ENCODE measurements around the gene SIRPD. TPM values are rescaled to one million over a fixed set of nuclear protein-coding genes. Genes with fewer than 3 reads are reported as not detected.

The SIRPD gene
- total RNA-seq, 4 donors from 2014 or later = not detected

- no peak overlapping the region for H3K27ac ChIP-seq
- in situ Hi-C loops (cut with MboI; ENCODE audit: low pct_ligation_motif_present in 1 of 4, low pct_unique_long_range_greater_than_20kb in 1 of 4, low sequenced_read_pairs in 3 of 4) = no loop called here
- intact Hi-C loops (cut with DNase I; ENCODE audit: low total_unique reads) = no loop called here
- TF ChIP-seq POLR2A (IDR thresholded peaks at IDR 0.05) (no peak), POLR2AphosphoS5 (IDR thresholded peaks at IDR 0.05) (no peak), EP300 (IDR thresholded peaks at IDR 0.05; ENCODE audit: low read depth) (no peak), CTCF (IDR thresholded peaks at IDR 0.05) (no peak)
- DNase-seq = no peak
- H3K36me3 ChIP-seq = no peaks in the 10 kb centered on the region
- no peaks in the 10 kb centered on the region for H3K4me1 ChIP-seq
- no peaks in the 10 kb centered on the region for H3K27me3 ChIP-seq
- no peaks in the 10 kb centered on the region for H3K9me3 ChIP-seq
- no peak overlapping the region for H3K4me3 ChIP-seq
Observed at GRCh38 chr20:1527923-1528322, 29.6 kb downstream of the SIRPD start.

GRCh38 chr20:1526896-1527295 is 30.6 kb downstream of the SIRPD start:
- Histone ChIP-seq H3K27ac (no peak overlapping the region), H3K36me3 (no peaks in the 10 kb centered on the region), H3K9me3 (no peaks in the 10 kb centered on the region), H3K27me3 (no peaks in the 10 kb centered on the region), H3K4me1 (no peaks in the 10 kb centered on the region), H3K4me3 (no peak overlapping the region)
- in situ Hi-C loops (cut with MboI; ENCODE audit: low pct_ligation_motif_present in 1 of 4, low pct_unique_long_range_greater_than_20kb in 1 of 4, low sequenced_read_pairs in 3 of 4) = no loop called here
- intact Hi-C loops (cut with DNase I; ENCODE audit: low total_unique reads) = no loop called here
- TF ChIP-seq POLR2A (IDR thresholded peaks at IDR 0.05) (no peak), CTCF (IDR thresholded peaks at IDR 0.05) (no peak), EP300 (IDR thresholded peaks at IDR 0.05; ENCODE audit: low read depth) (no peak), POLR2AphosphoS5 (IDR thresholded peaks at IDR 0.05) (no peak)
- no peak for DNase-seq

DNA sequence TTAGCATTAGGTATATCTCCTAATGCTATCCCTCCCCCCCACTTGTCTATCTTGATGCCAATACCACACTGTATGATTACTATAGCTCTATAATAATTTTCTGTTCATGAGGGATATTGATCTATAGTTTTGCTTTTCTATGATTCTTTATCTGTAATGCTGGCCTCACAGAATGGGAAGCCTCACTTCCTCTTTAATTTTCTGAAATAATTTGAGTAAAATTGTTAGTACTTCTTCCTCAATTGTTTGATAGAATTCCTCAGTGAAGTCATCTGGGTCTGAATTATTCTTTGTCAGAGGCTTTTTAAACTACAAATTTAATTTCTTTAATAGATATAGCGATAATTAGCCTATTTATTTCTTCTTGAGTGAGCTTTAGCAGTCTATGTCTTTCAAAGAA is 31.2 kb downstream of the SIRPD start:
- no peak overlapping the region for H3K27ac ChIP-seq
- H3K9me3 ChIP-seq = no peaks in the 10 kb centered on the region
- H3K36me3 ChIP-seq = no peaks in the 10 kb centered on the region
- intact Hi-C loops (cut with DNase I; ENCODE audit: low total_unique reads) = no loop called here
- 80 to 81% methylated on average over 1 of the region's 1 CpG for whole genome bisulfite sequencing, 2 donors (ENCODE audit: low coverage in 1 of 2)
- TF ChIP-seq EP300 (IDR thresholded peaks at IDR 0.05; ENCODE audit: low read depth) (no peak), POLR2A (IDR thresholded peaks at IDR 0.05) (no peak), POLR2AphosphoS5 (IDR thresholded peaks at IDR 0.05) (no peak), CTCF (IDR thresholded peaks at IDR 0.05) (no peak)
- in situ Hi-C loops (cut with MboI; ENCODE audit: low pct_ligation_motif_present in 1 of 4, low pct_unique_long_range_greater_than_20kb in 1 of 4, low sequenced_read_pairs in 3 of 4) = no loop called here
- no peaks in the 10 kb centered on the region for H3K27me3 ChIP-seq
- no peak overlapping the region for H3K4me3 ChIP-seq
- no peak for DNase-seq
- no peaks in the 10 kb centered on the region for H3K4me1 ChIP-seq

- H3K4me1 ChIP-seq = no peaks in the 10 kb centered on the region
- H3K36me3 ChIP-seq = no peaks in the 10 kb centered on the region
- no peak overlapping the region for H3K27ac ChIP-seq
- intact Hi-C loops (cut with DNase I; ENCODE audit: low total_unique reads) = no loop called here
- no peaks in the 10 kb centered on the region for H3K9me3 ChIP-seq
- TF ChIP-seq EP300 (IDR thresholded peaks at IDR 0.05; ENCODE audit: low read depth) = no peak
- TF ChIP-seq POLR2A (IDR thresholded peaks at IDR 0.05) = no peak
- TF ChIP-seq CTCF (IDR thresholded peaks at IDR 0.05) = no peak
- H3K27me3 ChIP-seq = no peaks in the 10 kb centered on the region
- in situ Hi-C loops (cut with MboI; ENCODE audit: low pct_ligation_motif_present in 1 of 4, low pct_unique_long_range_greater_than_20kb in 1 of 4, low sequenced_read_pairs in 3 of 4) = loop anchor here in 1 of 4 donors (25.0 kb wide), 1 partner anchor 238 kb away; no protein-coding TSS in a partner anchor
- no peak overlapping the region for H3K4me3 ChIP-seq
- DNase-seq = no peak
- WGBS, 2 donors (ENCODE audit: low coverage in 1 of 2) = 29 to 50% methylated on average over 4 of the region's 4 CpGs
Observed at GRCh38 chr20:1524004-1524403, 33.5 kb downstream of the SIRPD start.
